GM23248 (cell line): Measurements from ENCODE around the gene DNAJC12.

Source experiments
- EZH2 ChIP-seq: fragments of 200-600 bp; sonication (generic); IDR thresholded peaks from 2 replicates; pipeline ENCODE4 v1.6.1; 2018; ENCODE audit warnings: antibody characterized with exemption, mild to moderate bottlenecking; ENCODE audit not compliant: insufficient read depth, poor library complexity, severe bottlenecking
- EZH2phosphoT487 ChIP-seq: fragments of 200-600 bp; sonication (generic); IDR thresholded peaks from 2 replicates; pipeline ENCODE4 v1.6.1; 2018; ENCODE audit warnings: antibody characterized with exemption, moderate library complexity, mild to moderate bottlenecking, low read depth; ENCODE audit not compliant: insufficient read depth

DNA sequence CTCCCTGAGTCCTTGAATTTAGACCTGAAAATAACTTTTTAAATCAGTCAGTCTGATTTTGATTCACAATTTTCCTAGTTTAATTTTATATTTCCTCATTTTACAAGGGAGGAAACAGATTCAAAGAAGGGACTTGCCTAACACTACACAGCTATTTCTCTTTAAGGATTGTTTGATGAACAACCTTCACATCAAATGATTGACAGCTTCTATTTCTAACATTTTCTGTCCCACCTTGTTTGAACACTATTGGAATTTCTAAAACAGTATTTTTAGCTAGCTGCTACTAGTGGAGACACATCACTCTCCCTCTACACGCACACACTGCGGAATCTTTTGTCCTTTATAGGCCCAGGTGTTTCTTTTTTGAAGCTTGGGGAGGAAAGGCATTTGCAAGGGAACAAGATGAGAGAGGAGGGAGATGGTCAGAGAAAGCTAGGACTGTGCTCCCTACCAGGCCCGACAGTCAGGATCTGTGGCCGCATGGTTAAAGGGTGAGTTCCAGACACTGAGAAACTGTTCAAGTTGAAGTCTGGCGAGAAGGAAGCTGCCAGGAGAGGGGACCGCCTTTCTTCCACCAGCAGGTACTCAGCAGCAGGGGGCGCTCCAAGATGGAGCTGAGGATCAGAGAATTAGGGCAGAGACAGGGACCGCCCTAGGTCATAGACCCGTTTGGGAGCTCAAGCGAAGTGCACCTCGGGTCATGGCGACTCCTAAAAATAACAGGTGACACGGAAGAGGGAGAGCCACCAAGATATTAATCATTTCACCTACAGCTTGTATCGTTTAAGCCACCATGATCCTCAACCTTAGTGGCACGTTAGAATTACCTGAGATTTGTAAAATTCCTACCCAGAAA lies 49.7 kb downstream of the DNAJC12 start:
- TF ChIP-seq EZH2phosphoT487: no peak
- TF ChIP-seq EZH2: no peak
